GM18498 (cell line): ENCODE measurements around the gene GIMAP2.

ENCODE experiments used
- ATAC-seq: cut with Tn5 transposase; IDR thresholded peaks from one replicate; pipeline ENCODE4 v1.9.1; 2021; ENCODE audit warnings: mild to moderate bottlenecking, moderate library complexity; ENCODE audit not compliant: unreplicated experiment

Gene GIMAP2

DNA sequence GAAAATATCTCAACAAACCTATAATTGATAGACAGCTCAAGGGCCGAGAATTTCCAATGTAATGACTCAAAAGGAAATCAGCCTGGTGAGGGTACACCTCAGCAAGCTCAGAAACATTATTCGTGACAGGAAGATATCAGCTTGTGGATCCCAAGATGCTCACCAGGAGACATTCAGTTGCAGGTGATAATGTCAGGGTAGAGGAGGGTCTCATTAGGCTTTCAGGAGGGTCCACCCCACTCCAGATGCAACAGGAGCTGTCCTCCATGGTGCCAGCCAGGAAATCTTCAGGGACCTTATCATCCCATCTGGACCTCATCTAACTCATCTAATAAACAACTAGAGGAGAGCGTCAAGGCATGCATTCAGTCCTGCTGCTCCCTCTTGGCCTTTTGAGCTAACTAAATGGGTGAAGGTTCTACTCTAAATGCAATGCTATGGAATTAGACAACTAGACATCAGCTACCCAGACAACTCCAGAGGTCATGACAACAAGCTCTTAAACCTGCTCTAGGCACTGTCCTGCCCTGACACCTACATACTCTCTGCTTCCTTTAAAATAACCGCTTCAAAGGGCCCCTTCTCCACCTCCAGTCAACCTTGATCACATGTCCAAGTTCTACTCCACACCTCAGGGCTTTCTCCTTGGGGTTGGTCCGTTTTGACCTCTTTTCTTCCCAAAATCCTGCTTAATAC is 47.4 kb downstream of the GIMAP2 start:
- no peak for ATAC-seq

DNA sequence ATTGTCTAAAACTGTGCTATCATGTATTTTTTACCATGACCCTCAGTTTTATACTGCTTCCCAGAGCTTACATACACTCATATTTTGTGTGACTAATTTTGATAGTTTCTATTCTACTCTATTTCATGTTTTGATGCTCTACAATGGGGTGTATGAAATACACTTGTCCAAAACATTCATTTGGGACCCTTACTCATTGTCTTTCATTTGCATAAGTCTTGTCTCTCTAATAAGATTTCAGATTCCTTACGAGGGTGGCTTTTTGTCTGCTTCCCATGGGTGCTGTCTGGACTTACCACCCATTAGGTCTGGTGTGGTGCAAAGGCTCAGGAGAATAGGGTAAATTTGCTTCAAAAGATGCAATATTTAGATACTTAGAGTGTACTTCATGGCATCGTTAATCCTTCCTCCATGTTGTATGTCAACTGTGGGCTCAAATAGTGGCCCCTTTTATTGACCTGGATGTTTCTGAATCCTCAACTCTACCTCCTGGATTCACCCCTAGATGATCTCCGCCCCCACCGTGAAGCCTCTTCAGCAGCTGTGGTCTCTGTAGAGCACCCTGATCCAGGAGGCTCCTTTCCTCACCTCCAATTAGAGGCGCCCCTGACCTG is 48.1 kb downstream of the GIMAP2 start:
- ATAC-seq, result no peak

DNA sequence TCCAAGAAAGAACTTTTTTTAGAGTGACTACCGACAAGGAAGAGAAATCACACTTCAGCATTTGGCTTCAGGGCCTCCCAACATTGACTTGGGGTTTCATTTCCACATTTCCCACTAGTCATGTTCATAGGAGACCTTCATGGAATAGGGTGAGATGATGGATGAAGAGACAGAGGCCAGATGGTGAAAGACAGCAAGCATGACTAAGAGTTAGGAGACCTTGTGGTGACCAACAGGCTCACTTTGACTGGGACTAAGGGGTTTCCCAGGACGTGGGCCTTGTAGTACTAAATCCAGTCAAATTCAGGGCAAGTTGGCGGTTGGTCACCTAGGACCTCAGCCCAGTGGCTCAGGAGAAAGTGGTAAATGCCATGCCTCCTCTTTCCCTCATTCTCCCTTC is 48.7 kb downstream of the GIMAP2 start:
- no peak for ATAC-seq

DNA sequence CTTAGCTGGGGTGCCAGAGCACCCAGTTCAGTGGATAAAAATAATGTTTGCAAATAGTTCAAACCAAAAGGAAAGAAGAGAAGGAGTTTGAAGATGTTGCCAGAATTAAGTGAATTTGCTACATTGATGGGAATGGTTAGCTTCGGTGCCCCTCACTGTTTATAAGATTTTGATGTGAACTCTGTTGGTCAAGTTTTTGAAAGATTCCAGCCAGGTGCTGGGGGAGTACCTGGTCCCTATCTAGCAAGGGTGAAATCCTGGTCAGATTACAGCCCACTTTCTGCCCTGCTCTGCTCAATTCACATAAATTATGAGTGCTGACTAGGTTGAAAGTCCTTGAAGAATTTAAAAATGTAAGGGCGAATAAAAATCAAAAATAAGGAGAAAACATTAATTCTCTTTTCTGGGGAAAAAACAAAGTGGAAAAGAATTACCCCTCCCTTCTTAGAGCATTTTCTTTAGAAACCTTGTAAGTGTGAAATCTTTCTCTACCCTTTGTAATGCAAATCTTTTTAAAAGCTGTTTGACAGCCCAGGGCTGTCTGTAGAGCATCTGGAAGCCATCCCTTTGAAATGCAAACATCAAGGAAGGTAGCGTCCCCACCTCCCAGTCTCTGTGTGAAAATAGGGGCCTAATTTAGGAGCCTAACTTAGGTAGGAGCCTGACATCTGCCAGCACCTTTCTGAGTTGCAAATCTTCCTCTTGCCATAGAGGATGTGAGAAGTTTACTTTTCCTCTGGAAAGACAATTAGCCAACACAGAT is 50.3 kb downstream of the GIMAP2 start:
- ATAC-seq, result no peak

DNA sequence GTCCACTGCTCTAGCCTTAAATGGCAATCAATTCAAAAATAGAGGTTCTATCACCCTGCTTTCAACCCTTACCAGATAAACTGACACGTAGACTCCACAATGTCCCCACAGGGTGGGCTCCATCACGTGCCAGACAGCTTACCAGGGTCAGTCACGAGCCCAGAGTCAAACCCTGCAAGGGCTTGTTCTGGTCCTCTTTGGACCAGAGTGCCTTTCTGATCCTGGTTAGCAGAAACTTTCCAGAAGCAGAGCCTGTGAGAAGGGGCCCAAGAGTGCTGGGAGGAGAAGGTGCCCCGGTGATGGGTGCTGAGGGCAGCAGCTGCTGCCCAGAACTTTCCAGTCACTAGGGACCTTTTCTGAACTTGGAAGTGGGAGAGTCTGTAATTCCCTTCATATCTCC is 51.4 kb downstream of the GIMAP2 start:
- peak; percentile 21 for ATAC-seq

DNA sequence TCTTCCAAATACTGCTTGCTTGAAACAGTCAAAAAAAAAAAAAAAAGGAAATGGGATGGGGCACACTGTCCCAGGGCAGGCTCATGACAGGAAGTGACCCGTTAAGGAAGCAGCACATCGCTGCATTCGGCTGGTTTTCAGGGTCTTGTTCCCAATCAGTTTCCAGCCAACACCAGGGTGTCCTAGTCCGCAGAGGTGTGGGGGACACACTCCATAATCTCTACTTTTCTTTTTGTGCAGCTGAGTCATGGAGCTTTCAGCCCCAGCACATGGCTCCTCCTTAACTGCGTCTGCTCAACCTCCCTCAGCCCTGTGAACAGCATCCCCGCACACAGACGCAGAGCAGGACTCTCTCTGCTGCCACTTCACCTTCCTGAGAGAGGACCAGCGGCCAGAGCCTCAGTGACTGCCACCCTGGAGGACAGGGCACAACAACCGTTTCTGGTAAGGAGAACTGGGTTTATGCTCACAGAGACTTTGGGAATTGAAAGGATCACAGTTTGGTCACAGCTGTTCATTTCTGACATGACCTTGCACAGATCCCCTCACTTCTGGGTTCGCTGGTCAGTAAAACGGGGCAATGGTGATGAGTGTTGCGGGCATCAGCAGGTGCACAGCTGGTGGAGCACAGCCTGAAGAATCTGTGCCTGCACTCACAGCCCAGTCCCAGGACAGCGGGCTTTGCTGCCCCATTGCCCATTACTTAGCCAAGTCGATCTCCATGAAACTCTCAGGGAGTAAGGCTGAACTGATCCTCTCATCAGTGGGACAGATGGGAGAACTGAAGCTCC is 52.0 kb downstream of the GIMAP2 start, which contains the start of gene GIMAP5:
Gene GIMAP5, plus strand, starts transcription at position 154 of the 791 bp plus-strand sequence. CDS start 3,467 bp downstream, outside the sequence.
- ATAC-seq, result peak; percentile 75

DNA sequence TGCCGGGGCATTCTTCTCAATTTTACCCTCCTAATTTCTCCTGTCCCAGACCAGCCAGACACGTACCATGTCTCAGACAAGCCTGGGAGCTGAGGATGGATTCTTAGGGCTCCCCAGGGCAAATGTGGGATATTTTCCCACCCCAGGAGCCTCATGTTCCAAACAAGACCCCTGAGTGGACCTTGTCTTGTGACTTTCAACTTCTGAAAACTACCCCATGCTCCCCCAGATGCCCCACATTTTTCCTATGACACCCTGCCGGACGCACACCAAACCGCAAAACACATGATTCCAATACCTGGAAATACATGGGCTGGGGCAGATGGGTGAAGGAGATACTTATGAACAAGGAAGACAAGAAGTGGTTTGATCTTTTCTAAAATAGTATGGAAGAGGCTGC is 52.6 kb downstream of the GIMAP2 start:
- no peak for ATAC-seq

DNA sequence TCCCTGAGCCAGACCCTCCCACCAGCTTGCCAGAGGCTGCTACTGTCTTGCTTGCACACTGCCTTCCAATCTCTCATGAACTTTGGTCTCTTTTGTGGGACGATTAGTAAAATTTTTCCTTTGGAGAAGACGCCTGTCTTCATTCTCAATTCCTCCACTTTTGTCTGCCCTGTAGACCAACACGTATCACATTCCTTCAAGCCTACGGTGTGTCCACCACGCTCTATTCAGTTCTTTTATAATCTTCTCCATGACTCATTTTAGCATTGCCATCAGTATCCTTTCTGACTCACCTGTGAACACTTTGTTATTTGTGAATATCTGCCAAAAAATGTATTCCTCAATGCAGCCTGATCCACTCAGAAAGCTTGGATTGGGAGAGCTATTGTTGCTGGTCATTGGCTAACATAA is 53.1 kb downstream of the GIMAP2 start:
- ATAC-seq, result no peak

DNA sequence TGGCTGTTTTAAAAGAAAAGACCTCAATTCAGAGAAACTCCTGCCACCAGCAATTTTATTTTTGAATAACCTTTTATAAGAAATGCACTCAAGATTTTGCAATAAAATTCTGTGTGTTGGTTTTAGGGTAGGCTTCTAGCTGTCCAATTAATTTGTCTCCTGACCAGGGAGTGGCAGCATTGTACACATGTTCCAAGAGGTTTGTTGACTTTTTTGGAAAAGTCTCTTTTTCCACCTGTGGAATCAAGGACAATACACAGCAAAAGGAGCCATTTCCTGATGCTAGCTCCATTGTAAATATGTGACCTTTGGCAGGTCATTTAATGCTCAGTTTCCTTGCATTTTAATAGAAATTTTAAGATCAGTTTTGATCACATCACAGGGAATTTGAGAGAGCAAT is 53.5 kb downstream of the GIMAP2 start:
- no peak for ATAC-seq

DNA sequence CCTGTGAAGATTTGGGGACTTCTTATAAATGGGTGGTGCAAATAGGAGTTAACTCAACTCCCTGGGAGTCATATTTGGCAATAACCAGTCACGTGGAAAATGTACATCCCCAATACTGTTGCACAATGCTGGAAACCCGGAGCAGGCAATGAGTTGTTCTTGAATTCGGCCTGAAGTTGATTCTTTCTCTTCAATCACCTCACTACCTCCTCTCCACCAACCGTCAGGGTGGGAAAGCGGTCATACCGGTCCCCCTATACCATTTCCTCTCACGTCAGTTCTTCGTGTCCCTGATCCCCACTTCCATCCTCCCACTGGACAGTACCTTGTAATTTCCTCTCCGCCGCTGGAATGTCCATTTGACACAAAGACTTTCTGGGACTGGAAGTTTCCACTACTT is 54.5 kb downstream of the GIMAP2 start:
- ATAC-seq, result no peak

DNA sequence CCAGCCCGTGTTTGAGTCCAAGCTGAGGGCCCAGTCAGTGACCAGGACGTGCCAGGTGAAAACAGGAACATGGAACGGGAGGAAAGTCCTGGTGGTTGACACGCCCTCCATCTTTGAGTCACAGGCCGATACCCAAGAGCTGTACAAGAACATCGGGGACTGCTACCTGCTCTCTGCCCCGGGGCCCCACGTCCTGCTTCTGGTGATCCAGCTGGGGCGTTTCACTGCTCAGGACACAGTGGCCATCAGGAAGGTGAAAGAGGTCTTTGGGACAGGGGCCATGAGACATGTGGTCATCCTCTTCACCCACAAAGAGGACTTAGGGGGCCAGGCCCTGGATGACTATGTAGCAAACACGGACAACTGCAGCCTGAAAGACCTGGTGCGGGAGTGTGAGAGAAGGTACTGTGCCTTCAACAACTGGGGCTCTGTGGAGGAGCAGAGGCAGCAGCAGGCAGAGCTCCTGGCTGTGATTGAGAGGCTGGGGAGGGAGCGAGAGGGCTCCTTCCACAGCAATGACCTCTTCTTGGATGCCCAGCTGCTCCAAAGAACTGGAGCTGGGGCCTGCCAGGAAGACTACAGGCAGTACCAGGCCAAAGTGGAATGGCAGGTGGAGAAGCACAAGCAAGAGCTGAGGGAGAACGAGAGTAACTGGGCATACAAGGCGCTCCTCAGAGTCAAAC is 56.9 kb downstream of the GIMAP2 start:
- ATAC-seq, result no peak
